HUES48 (cell line): ENCODE results near the gene XYLT1.

ENCODE experiments used
- H3K27ac ChIP-seq: one replicate; pipeline ENCODE4 v1.7.0; 2013; ENCODE audit warnings: low read depth, low read length, inconsistent platforms
- H3K27me3 ChIP-seq: 2 replicates; pipeline ENCODE4 v1.6.1; 2013; ENCODE audit warnings: mild to moderate bottlenecking, low read length; ENCODE audit not compliant: control insufficient read depth, insufficient read depth
- H3K36me3 ChIP-seq: 2 replicates; pipeline ENCODE4 v1.6.1; 2013; ENCODE audit warnings: low read length; ENCODE audit not compliant: control insufficient read depth, insufficient read depth
- H3K4me1 ChIP-seq: 2 replicates; pipeline ENCODE4 v1.6.1; 2013; ENCODE audit warnings: mild to moderate bottlenecking, low read length; ENCODE audit not compliant: control insufficient read depth, insufficient read depth
- H3K4me3 ChIP-seq: 2 replicates; pipeline ENCODE4 v1.5.1; 2013; ENCODE audit warnings: mild to moderate bottlenecking, low read depth, low read length
- H3K9ac ChIP-seq: 2 replicates; pipeline ENCODE4 v1.6.1; 2013; ENCODE audit warnings: mild to moderate bottlenecking, low read depth, low read length, moderate library complexity
- H3K9me3 ChIP-seq: 2 replicates; pipeline ENCODE4 v1.6.1; 2013; ENCODE audit warnings: low read length; ENCODE audit not compliant: control insufficient read depth, insufficient read depth

Gene XYLT1, protein sequence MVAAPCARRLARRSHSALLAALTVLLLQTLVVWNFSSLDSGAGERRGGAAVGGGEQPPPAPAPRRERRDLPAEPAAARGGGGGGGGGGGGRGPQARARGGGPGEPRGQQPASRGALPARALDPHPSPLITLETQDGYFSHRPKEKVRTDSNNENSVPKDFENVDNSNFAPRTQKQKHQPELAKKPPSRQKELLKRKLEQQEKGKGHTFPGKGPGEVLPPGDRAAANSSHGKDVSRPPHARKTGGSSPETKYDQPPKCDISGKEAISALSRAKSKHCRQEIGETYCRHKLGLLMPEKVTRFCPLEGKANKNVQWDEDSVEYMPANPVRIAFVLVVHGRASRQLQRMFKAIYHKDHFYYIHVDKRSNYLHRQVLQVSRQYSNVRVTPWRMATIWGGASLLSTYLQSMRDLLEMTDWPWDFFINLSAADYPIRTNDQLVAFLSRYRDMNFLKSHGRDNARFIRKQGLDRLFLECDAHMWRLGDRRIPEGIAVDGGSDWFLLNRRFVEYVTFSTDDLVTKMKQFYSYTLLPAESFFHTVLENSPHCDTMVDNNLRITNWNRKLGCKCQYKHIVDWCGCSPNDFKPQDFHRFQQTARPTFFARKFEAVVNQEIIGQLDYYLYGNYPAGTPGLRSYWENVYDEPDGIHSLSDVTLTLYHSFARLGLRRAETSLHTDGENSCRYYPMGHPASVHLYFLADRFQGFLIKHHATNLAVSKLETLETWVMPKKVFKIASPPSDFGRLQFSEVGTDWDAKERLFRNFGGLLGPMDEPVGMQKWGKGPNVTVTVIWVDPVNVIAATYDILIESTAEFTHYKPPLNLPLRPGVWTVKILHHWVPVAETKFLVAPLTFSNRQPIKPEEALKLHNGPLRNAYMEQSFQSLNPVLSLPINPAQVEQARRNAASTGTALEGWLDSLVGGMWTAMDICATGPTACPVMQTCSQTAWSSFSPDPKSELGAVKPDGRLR

DNA sequence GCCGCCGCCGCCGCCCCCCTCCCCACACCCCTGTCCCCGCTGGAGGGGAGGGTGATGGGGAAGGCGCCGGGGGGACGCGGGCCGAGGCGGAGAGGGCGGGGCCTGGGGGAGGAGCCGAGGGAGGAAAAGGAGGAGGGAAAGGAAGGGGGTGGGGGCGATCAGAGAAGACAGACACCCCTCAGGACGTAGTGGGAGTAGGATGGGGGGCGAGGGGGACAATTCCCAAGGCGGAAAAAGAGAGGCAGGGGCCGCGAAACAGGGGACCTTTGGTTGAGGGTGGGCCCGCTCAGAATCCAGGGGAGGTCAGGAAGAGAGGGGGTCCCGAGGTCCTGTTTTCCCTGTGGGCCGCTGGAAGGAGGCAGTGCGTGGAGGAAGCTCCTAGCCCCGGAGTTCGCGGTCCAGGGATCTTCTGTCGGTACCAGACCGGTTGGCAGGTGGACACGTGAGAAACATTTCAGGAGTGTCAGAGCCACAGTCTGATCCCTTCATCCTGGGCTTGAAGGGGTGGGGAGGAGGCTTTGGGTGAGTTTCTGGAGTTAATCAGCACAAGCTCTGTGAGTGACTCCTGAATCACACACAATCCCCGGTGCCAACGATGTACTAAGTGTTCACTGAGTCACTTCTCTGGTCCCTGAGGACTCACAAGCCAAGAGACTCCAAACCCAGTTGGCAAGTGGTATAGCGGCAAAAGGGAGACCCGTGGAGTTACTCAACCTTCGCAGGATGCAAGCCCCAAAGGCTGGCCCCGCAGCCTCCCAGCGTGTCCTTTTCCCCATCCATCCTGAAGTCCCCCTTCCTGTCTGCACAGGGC, at the start of gene XYLT1:
XYLT1 (minus strand) TSS at position 53 of the 811 bp plus-strand sequence. CDS start 164 bp downstream, outside the sequence.
- H3K36me3 ChIP-seq: no peaks in the 10 kb centered on the region
- no peak within 1 kb of the TSS for H3K27ac ChIP-seq
- peaks cover 41% of the 10 kb centered on the region for H3K4me1 ChIP-seq
- peaks cover 21% of the 10 kb centered on the region for H3K27me3 ChIP-seq
- peak within 1 kb of the TSS; percentile 74 for H3K4me3 ChIP-seq
- no peaks in the 10 kb centered on the region for H3K9me3 ChIP-seq
- H3K9ac ChIP-seq: peak within 1 kb of the TSS; percentile 31; the same call in 1 of the 2 replicates

DNA sequence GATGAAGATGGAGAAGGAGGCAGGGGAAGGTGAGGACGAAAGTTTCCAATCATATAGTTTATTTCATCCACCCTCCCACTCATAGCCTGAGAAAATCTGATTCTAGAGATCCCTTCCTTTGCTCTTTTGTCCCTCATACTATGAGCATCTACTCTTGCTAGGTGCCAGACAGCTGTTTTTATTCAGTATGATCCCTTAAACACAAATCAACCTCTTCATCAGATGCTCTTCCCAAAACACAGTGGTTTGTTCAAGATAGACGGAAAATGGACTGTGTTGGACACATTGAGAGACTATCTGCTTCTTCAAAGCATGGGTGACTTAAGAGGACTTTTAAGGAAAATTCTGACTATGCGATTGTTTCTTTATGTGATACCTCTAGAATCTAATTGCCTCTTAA, 49.4 kb upstream of the XYLT1 start:
- Histone ChIP-seq H3K27me3 (no peaks in the 10 kb centered on the region), H3K4me3 (no peak overlapping the region), H3K9me3 (no peaks in the 10 kb centered on the region), H3K9ac (no peak overlapping the region), H3K4me1 (no peaks in the 10 kb centered on the region), H3K36me3 (no peaks in the 10 kb centered on the region), H3K27ac (no peak overlapping the region)

DNA sequence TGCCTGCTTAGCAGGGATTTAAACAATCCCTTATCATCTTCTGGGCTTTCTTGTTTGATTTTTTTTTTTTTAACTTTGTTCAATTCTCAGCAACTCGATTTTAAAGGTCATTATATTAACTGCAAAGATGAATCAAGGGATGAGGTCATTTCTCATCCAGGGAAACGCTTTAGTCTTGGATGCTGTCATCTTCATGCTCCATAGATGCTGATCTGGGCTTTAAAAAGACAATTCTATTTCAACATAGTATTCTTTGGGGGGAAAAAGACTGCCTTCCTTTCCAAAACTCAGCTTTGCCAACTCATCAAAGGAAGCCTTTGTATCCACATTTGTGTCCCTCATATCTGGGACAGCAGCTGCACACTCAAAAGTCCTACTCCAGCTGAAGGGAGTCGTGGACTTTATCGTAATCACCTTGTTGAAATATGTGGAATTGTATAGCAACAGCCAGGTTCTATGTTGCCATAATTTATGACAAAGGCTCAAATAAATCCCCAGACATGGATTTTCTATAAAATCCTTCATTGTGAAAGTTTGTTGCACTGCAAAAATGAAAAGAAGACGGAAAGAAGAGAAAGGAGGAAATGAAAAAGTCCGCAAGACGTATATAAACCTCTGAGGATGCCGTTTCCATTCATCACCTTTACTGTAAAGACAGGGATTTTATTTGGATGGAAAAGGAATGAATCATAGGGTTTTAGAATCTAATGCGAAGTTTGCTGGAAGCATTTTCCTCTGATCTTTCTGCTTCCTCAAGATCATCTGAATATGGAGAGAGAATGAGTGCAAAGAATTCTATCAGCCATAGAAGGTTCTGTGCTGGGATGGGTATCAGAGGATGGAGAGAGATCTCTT, 48.6 kb upstream of the XYLT1 start:
- Histone ChIP-seq H3K4me1 (no peaks in the 10 kb centered on the region), H3K4me3 (no peak overlapping the region), H3K9ac (no peak overlapping the region), H3K36me3 (no peaks in the 10 kb centered on the region), H3K27ac (no peak overlapping the region), H3K27me3 (no peaks in the 10 kb centered on the region), H3K9me3 (no peaks in the 10 kb centered on the region)

DNA sequence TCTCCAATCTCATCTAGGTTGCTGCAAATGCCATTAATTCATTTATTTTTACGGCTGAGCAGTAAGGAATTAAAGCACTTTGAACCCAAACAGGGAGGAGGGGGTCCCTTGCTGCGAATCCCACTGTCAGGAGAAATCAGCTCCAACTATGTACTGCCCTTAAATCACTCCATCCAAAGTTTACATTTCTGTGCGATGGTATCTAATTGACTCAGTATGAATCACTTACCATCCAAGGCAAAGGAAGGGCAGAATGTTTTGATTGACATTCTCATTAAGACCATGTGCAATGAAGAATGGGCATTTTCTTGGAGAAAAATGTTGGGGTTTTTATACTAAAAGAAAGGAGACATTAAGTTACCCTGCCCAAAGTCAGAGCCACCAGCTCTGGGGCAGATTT, 47.7 kb upstream of the XYLT1 start:
- Histone ChIP-seq H3K4me3 (no peak overlapping the region), H3K9ac (no peak overlapping the region), H3K27ac (no peak overlapping the region), H3K27me3 (no peaks in the 10 kb centered on the region), H3K4me1 (no peaks in the 10 kb centered on the region), H3K9me3 (no peaks in the 10 kb centered on the region), H3K36me3 (no peaks in the 10 kb centered on the region)

DNA sequence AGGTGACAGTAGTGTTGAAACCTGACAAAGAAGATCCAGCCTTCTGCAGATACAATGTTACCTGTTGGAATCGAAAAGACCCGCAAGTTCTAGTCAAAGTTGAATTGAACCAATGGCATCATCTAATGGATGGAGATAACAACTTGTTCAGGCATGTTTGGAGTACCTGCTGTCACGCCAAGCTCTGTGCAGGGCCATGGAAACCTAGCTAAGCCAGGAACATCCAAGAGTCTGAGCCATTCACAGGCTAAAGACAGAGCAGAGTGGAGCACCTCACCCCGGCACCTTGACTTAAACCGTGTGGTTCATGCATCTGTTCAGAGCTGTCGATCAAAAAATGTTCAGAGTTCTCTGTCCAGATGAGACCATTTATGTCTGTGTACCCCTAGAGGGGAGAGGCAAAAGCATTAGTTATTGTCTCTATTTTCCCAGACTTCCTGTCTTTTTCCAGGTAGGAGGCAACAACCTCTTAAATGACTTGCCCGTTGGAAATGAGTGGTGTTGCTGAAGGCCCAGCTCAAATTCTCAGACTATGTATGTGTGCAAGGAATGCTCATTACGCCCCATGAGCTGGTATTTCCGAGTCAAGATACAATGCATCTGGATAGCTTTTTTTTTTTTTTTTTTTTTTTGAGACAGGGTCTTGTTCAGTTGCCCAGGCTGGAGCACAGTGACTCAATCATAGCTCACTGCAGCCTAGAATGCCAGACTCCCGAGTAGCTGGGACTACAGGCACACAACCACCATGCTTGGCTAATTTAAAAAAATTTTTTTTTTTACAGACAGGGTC, 44.9 kb upstream of the XYLT1 start:
- no peak overlapping the region for H3K9ac ChIP-seq
- H3K4me1 ChIP-seq: no peaks in the 10 kb centered on the region

DNA sequence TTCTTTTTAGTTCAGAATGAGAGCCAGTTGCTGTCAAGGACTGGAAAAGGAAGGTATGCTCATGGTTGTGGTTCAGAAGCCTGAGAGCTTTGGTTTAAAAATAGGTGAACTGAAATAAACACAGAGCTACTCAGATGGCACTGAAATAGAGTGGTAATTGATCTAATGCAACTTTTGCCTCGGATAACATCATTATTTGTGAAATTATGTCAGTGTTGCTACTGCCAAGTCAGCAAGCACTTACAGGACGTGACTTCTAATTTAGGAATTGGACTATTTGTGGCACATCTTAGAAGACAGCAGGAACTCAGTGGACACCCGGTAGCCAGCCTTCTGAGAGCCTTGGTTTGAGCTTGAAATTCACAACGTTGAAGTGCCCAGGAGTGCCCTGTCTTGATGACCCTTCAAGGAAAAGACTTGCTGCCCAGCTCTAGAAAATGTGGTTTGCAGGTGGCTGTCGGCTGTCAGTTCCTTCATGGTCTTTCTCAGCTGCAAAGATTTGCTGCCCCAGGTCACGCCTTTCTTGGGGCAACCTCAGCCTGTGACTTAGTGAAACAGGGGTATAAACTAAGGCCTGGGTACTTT, 42.0 kb upstream of the XYLT1 start:
- H3K9ac ChIP-seq: no peak overlapping the region
- H3K4me1 ChIP-seq: no peaks in the 10 kb centered on the region
- H3K36me3 ChIP-seq: no peaks in the 10 kb centered on the region
- no peaks in the 10 kb centered on the region for H3K27me3 ChIP-seq
- H3K9me3 ChIP-seq: no peaks in the 10 kb centered on the region; the same call in 1 of the 2 replicates
- no peak overlapping the region for H3K4me3 ChIP-seq
- no peak overlapping the region for H3K27ac ChIP-seq

More for the DNA sequence above, 44.9 kb upstream of the XYLT1 start:
- H3K27me3 ChIP-seq: no peaks in the 10 kb centered on the region
- no peaks in the 10 kb centered on the region for H3K36me3 ChIP-seq
- no peak overlapping the region for H3K27ac ChIP-seq
- H3K9me3 ChIP-seq: no peaks in the 10 kb centered on the region
- no peak overlapping the region for H3K4me3 ChIP-seq

DNA sequence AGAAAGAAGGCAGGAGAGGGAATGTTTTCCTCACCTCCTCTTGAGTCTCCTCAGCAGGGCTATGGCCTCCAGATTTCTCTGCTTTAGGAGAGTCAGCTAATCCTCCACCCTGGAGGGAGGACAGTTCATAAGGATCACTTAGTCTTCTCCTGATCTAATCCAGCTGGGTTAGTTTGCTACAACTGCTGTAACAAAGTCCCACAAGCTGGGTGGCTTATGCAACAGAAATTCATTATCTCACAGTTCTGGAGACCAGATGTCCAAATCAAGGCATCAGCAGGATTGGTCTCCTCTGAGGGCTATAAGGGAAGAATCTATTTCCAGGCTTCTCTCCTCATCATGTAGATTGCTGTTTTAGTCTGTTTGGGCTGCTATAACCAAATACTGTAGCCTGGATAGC, 40.6 kb upstream of the XYLT1 start:
- Histone ChIP-seq H3K27ac (no peak overlapping the region), H3K4me1 (no peaks in the 10 kb centered on the region), H3K9ac (no peak overlapping the region), H3K27me3 (no peaks in the 10 kb centered on the region), H3K9me3 (no peaks in the 10 kb centered on the region; the same call in 1 of the 2 replicates), H3K4me3 (no peak overlapping the region), H3K36me3 (no peaks in the 10 kb centered on the region)

DNA sequence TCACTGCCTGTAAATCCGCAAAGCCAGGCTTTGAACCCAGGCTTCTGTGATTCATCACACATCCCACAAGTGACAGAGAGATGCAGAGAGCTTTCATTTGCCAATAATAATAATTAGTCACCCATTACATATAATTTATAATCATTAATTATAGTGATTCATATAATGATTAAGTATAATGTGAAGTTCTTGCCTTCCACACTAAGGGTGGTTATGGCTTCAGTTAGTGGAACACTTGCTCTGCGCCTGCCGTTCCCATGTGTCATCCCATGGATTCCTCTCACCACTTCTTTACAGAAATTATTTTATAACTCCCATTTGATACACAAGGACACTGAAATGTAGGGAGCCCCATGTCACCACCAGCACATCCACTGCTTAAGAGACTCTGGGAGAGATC, 39.8 kb upstream of the XYLT1 start:
- Histone ChIP-seq H3K4me3 (no peak overlapping the region), H3K9me3 (no peaks in the 10 kb centered on the region; the same call in 1 of the 2 replicates), H3K4me1 (no peaks in the 10 kb centered on the region), H3K9ac (no peak overlapping the region), H3K36me3 (no peaks in the 10 kb centered on the region), H3K27me3 (no peaks in the 10 kb centered on the region), H3K27ac (no peak overlapping the region)

DNA sequence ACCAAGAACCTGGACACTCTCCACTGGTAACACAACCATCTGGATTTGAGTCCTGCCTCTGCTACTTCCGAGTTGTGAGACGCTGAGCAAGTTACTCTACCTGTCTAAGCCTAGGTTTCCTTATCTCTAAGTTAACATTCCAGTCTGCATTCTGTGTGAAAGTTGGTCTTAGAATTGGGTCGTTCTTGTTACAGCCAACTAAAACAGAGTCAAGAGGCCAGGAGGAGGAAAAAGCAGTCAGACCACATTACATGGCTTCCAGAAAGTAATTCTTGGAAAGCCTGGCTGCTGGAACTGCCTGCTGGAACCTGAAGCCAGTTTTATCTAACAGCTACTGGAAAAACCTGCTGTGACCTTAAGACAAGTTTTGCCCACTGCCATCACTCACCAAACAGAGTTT, 38.4 kb upstream of the XYLT1 start:
- Histone ChIP-seq H3K4me1 (no peaks in the 10 kb centered on the region), H3K9me3 (no peaks in the 10 kb centered on the region; the same call in 1 of the 2 replicates), H3K36me3 (no peaks in the 10 kb centered on the region), H3K9ac (no peak overlapping the region), H3K27me3 (no peaks in the 10 kb centered on the region), H3K4me3 (no peak overlapping the region), H3K27ac (no peak overlapping the region)
